ENCODE measurements around the gene ADCY9.

DNA sequence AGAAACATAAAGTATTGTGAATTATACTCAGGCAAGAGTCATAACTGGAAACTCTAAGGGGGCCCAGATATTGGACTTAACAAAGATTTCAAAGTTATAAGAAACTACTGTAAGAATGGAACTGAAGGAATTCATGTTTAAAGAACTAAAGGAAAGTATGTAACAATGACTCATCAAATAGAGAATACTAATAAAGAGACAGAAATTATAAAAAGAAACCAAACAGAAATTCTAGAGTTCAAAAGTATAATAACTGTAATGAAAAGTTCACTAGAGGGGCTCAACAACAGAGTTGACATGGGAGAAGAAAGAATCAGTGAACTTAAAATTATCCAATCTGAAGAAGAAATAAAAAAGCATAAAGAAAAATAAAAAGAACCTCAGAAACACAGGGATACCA is 55.4 kb downstream of the ADCY9 start:
- no peak for TF ChIP-seq EZH2 (IDR thresholded peaks at IDR 0.05)
- TF ChIP-seq, protein P1, sequence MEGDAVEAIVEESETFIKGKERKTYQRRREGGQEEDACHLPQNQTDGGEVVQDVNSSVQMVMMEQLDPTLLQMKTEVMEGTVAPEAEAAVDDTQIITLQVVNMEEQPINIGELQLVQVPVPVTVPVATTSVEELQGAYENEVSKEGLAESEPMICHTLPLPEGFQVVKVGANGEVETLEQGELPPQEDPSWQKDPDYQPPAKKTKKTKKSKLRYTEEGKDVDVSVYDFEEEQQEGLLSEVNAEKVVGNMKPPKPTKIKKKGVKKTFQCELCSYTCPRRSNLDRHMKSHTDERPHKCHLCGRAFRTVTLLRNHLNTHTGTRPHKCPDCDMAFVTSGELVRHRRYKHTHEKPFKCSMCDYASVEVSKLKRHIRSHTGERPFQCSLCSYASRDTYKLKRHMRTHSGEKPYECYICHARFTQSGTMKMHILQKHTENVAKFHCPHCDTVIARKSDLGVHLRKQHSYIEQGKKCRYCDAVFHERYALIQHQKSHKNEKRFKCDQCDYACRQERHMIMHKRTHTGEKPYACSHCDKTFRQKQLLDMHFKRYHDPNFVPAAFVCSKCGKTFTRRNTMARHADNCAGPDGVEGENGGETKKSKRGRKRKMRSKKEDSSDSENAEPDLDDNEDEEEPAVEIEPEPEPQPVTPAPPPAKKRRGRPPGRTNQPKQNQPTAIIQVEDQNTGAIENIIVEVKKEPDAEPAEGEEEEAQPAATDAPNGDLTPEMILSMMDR (IDR thresholded peaks at IDR 0.05 in 2 of 3, conservative IDR thresholded peaks at IDR 0.05 in 1 of 3; ENCODE audit: borderline replicate concordance in 1 of 3, insufficient read depth in 1 of 3, low read depth in 2 of 3, low read length in 2 of 3) = no peak
- no peak for TF ChIP-seq SP1 (IDR thresholded peaks at IDR 0.05; ENCODE audit: low read depth)
- TF ChIP-seq POLR2AphosphoS5 (IDR thresholded peaks at IDR 0.05; ENCODE audit: low read depth, low read length) = no peak
- no peak for TF ChIP-seq CEBPB (IDR thresholded peaks at IDR 0.05; ENCODE audit: low read depth)
- no peak for TF ChIP-seq POLR2A (IDR thresholded peaks at IDR 0.05; ENCODE audit: borderline replicate concordance, extremely low read depth, insufficient read depth, insufficient read length)
- TF ChIP-seq, protein P2, sequence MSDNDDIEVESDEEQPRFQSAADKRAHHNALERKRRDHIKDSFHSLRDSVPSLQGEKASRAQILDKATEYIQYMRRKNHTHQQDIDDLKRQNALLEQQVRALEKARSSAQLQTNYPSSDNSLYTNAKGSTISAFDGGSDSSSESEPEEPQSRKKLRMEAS (IDR thresholded peaks at IDR 0.05) = no peak
- no peak for TF ChIP-seq ELF1 (IDR thresholded peaks at IDR 0.05; ENCODE audit: borderline replicate concordance, low read depth)
- no peak for TF ChIP-seq EZH2phosphoT487 (IDR thresholded peaks at IDR 0.05; ENCODE audit: borderline replicate concordance)

Measured in HCT116 (cell line).